Peyer's patch (tissue), 4 donors: Measurements from ENCODE around the gene FAM43A.

Experiments
- POLR2A ChIP-seq, 2 donors: fragments of 450-650 bp; IDR thresholded peaks; one replicate each; pipeline ENCODE4 v1.5.1; 2017; ENCODE audit warnings: antibody characterized with exemption in 2 of 2, mild to moderate bottlenecking in 2 of 2, moderate library complexity in 2 of 2
- TF ChIP-seq, protein P1 (sequence below), 6 experiments: fragments of 450-650 bp in 4 of 6; fragments of 200-600 bp in 2 of 6; sonication (generic) in 1 of 6; IDR thresholded peaks; one replicate each; pipeline ENCODE4 v1.5.1; 2017 to 2019; ENCODE audit warnings: antibody characterized with exemption in 6 of 6, mild to moderate bottlenecking in 3 of 6, moderate library complexity in 1 of 6

DNA sequence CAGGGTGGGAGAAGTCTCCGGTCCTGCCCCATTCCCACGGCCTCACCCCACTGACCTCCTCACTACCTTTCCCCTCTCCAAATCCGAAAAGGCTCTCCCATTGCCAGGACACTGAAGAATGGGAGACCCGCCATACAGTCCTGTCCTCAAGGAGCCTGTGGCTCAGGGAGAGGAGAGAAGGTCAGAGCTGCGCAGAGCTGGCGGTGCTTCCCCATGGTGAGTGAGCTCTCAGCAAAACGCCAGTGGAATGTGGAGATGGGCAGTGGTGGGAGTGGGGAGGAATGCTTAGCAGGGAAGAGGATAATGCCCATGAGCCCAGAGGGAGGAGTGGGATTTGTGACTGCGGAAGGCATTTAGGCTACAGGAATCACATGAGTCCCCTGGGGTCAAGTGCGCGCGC, 20.1 kb downstream of the FAM43A start:
- TF ChIP-seq, protein P1, sequence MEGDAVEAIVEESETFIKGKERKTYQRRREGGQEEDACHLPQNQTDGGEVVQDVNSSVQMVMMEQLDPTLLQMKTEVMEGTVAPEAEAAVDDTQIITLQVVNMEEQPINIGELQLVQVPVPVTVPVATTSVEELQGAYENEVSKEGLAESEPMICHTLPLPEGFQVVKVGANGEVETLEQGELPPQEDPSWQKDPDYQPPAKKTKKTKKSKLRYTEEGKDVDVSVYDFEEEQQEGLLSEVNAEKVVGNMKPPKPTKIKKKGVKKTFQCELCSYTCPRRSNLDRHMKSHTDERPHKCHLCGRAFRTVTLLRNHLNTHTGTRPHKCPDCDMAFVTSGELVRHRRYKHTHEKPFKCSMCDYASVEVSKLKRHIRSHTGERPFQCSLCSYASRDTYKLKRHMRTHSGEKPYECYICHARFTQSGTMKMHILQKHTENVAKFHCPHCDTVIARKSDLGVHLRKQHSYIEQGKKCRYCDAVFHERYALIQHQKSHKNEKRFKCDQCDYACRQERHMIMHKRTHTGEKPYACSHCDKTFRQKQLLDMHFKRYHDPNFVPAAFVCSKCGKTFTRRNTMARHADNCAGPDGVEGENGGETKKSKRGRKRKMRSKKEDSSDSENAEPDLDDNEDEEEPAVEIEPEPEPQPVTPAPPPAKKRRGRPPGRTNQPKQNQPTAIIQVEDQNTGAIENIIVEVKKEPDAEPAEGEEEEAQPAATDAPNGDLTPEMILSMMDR (IDR thresholded peaks at IDR 0.05), result no peak
- TF ChIP-seq POLR2A (IDR thresholded peaks at IDR 0.05), result no peak
